ENCODE data around the gene JAK1. TPM values are rescaled to one million over a fixed set of nuclear protein-coding genes. Genes with fewer than 3 reads are reported as not detected.

Gene JAK1
- total and polyA plus RNA-seq, 2 experiments from 2014 or later = 8.0 to 19.5 TPM

GRCh38 chr1:64917907-64918306, 48.4 kb downstream of the JAK1 start:
- ATAC-seq = no peak
- Mint-ChIP-seq H3K9me3 (no peaks in the 10 kb centered on the region), H3K27ac (no peak overlapping the region), H3K4me1 (peaks cover 22% of the 10 kb centered on the region), H3K27me3 (ENCODE audit: insufficient read depth, low read depth, poor library complexity) (peaks cover 4% of the 10 kb centered on the region), H3K36me3 (ENCODE audit: low read depth) (no peaks in the 10 kb centered on the region), H3K4me3 (no peak overlapping the region)
- Histone ChIP-seq H3K79me2 (replicated peaks; ENCODE audit: insufficient read depth) (0 out of 2 replicates have a peak, but pooled peaks cover 15% of the 10 kb centered on the region), H3K4me2 (no peak overlapping the region), H3K27me3 (ENCODE audit: insufficient read depth) (no peaks in the 10 kb centered on the region), H3K4me3 (no peak overlapping the region), H3F3A (replicated peaks; ENCODE audit: low read depth) (no peaks in the 10 kb centered on the region), H3K36me3 (ENCODE audit: insufficient read depth) (no peaks in the 10 kb centered on the region), H2AFZ (no peak overlapping the region), H4K20me1 (replicated peaks; ENCODE audit: insufficient read depth) (no peaks in the 10 kb centered on the region), H3K4me1 (ENCODE audit: insufficient read depth) (no peaks in the 10 kb centered on the region; the same call in 1 of the 2 replicates), H3K9me2 (ENCODE audit: insufficient read depth) (no peaks in the 10 kb centered on the region), H3K27ac (ENCODE audit: low read depth) (no peak overlapping the region)
- TF ChIP-seq ZNF462 (CRISPR knock-in tag; IDR thresholded peaks at IDR 0.05) (no peak), ZNF331 (CRISPR knock-in tag; IDR thresholded peaks at IDR 0.05; ENCODE audit: low read depth) (no peak), POLR2AphosphoS5 (IDR thresholded peaks at IDR 0.05; ENCODE audit: low read depth) (no peak), CREB1 (CRISPR knock-in tag; IDR thresholded peaks at IDR 0.05; ENCODE audit: low read depth) (no peak), ZNF114 (CRISPR knock-in tag; IDR thresholded peaks at IDR 0.05) (no peak), EZH2phosphoT487 (IDR thresholded peaks at IDR 0.05; ENCODE audit: unreplicated experiment) (no peak), STAT1 (IDR thresholded peaks at IDR 0.05; ENCODE audit: unreplicated experiment) (no peak), REST (IDR thresholded peaks at IDR 0.05; ENCODE audit: unreplicated experiment) (no peak), EZH2 (IDR thresholded peaks at IDR 0.05; ENCODE audit: low read depth, unreplicated experiment) (no peak), JUNB (IDR thresholded peaks at IDR 0.05; ENCODE audit: unreplicated experiment) (no peak), NANOG (IDR thresholded peaks at IDR 0.05; ENCODE audit: borderline replicate concordance) (no peak), ETS1 (IDR thresholded peaks at IDR 0.05) (no peak)
- no peak for DNase-seq (ENCODE audit: low spot score)

All from GM23338 (cell line).